ENCODE results near the gene C12orf57. TPM values are rescaled to one million over a fixed set of nuclear protein-coding genes. Genes with fewer than 3 reads are reported as not detected.

The C12orf57 gene
- total RNA-seq, 1 experiment from 2014 or later, result 158 TPM

DNA sequence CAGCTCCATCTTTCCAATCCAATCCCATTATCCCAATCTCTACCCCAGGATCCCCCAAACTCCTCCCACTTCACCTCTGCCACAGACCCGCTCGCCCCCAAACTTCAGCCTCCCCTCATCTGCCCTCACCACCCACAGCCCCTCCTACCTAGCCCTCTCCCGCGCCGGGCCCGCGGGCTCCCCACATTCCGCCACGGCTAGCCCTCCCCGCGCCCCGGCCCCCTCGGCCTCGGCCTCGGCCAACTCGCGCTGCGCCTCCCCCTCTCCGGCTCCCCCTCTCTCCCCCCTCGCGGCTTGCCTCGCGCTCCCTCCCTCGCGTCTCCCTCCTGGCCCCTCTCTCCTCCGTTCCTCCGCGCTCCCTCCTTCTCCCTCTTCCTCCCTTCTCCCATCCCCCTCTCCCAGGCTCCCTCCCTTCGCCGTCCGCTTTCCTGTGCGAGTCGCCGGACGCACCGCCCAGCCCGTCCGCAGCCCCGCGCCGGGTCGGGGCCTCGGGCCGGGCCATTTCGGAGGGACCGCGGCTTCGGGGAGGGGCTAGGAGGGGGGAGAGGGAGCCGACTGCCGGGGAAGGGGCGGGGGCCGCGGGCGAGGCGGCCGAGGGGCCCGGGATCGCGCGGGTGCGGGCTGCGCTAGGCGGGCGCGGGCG, 16.3 kb upstream of the C12orf57 start, which contains the start of gene ATN1 (continued):
- TF ChIP-seq TCF7 (CRISPR knock-in tag; IDR thresholded peaks at IDR 0.05; ENCODE audit: low read depth) (0 out of 2 replicates have a peak, but pooled peaks have one; percentile 27), MXD4 (CRISPR knock-in tag; IDR thresholded peaks at IDR 0.05; ENCODE audit: borderline replicate concordance) (no peak), KAT7 (CRISPR knock-in tag; IDR thresholded peaks at IDR 0.05; ENCODE audit: borderline replicate concordance) (peak; percentile 98; the same call in 1 of the 2 replicates), NFE2L1 (CRISPR knock-in tag; IDR thresholded peaks at IDR 0.05) (peak; percentile 73; the same call in 1 of the 2 replicates), ETV6 (CRISPR knock-in tag; IDR thresholded peaks at IDR 0.05) (no peak), SP1 (CRISPR knock-in tag; conservative IDR thresholded peaks at IDR 0.05) (peak; percentile 61; the same call in 1 of the 2 replicates), GRHL2 (CRISPR knock-in tag; IDR thresholded peaks at IDR 0.05; ENCODE audit: insufficient replicate concordance, severe bottlenecking) (no peak), ESRRA (CRISPR knock-in tag; IDR thresholded peaks at IDR 0.05; ENCODE audit: borderline replicate concordance) (no peak), FOXP1 (CRISPR knock-in tag; IDR thresholded peaks at IDR 0.05; ENCODE audit: borderline replicate concordance) (peak; percentile 31; the same call in 1 of the 2 replicates), IRF2 (CRISPR knock-in tag; IDR thresholded peaks at IDR 0.05; ENCODE audit: borderline replicate concordance, low read depth) (no peak)
- TF ChIP-seq, protein P1, sequence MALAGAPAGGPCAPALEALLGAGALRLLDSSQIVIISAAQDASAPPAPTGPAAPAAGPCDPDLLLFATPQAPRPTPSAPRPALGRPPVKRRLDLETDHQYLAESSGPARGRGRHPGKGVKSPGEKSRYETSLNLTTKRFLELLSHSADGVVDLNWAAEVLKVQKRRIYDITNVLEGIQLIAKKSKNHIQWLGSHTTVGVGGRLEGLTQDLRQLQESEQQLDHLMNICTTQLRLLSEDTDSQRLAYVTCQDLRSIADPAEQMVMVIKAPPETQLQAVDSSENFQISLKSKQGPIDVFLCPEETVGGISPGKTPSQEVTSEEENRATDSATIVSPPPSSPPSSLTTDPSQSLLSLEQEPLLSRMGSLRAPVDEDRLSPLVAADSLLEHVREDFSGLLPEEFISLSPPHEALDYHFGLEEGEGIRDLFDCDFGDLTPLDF (CRISPR knock-in tag; IDR thresholded peaks at IDR 0.05), result no peak
- TF ChIP-seq, protein P2, sequence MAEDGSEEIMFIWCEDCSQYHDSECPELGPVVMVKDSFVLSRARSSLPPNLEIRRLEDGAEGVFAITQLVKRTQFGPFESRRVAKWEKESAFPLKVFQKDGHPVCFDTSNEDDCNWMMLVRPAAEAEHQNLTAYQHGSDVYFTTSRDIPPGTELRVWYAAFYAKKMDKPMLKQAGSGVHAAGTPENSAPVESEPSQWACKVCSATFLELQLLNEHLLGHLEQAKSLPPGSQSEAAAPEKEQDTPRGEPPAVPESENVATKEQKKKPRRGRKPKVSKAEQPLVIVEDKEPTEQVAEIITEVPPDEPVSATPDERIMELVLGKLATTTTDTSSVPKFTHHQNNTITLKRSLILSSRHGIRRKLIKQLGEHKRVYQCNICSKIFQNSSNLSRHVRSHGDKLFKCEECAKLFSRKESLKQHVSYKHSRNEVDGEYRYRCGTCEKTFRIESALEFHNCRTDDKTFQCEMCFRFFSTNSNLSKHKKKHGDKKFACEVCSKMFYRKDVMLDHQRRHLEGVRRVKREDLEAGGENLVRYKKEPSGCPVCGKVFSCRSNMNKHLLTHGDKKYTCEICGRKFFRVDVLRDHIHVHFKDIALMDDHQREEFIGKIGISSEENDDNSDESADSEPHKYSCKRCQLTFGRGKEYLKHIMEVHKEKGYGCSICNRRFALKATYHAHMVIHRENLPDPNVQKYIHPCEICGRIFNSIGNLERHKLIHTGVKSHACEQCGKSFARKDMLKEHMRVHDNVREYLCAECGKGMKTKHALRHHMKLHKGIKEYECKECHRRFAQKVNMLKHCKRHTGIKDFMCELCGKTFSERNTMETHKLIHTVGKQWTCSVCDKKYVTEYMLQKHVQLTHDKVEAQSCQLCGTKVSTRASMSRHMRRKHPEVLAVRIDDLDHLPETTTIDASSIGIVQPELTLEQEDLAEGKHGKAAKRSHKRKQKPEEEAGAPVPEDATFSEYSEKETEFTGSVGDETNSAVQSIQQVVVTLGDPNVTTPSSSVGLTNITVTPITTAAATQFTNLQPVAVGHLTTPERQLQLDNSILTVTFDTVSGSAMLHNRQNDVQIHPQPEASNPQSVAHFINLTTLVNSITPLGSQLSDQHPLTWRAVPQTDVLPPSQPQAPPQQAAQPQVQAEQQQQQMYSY (CRISPR knock-in tag; IDR thresholded peaks at IDR 0.05), result peak; percentile 79
- TF ChIP-seq, protein P3, sequence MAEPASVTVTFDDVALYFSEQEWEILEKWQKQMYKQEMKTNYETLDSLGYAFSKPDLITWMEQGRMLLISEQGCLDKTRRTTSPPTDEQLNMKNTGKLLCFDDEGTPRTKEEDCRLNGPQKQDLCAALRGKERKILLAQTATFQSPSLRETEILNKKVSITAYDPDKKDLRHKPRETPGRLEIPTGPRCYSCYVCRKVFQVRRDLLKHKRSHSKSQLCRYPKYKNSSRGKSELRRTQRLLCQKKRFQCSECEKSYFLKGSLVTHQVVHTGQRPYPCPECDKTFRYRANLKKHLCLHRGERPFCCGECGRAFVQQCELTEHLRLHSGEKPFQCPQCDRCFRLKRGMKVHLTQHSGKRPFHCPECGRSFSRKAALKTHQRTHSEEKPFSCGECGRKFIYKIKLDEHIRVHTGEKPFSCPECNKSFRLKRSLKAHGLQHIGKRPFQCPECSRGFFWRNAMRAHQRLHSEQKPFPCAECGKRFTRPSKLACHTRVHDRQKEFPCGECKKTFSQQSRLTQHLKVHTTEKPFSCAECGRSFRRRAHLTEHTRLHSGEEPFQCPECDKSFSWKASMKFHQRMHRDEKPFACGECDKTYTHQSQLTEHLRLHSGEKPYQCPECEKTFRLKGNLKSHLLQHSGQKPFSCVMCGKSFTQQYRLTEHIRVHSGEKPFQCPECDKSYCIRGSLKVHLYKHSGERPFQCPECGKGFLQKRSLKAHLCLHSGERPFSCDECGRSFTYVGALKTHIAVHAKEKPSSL (CRISPR knock-in tag; conservative IDR thresholded peaks at IDR 0.05), result no peak
- TF ChIP-seq, protein P4, sequence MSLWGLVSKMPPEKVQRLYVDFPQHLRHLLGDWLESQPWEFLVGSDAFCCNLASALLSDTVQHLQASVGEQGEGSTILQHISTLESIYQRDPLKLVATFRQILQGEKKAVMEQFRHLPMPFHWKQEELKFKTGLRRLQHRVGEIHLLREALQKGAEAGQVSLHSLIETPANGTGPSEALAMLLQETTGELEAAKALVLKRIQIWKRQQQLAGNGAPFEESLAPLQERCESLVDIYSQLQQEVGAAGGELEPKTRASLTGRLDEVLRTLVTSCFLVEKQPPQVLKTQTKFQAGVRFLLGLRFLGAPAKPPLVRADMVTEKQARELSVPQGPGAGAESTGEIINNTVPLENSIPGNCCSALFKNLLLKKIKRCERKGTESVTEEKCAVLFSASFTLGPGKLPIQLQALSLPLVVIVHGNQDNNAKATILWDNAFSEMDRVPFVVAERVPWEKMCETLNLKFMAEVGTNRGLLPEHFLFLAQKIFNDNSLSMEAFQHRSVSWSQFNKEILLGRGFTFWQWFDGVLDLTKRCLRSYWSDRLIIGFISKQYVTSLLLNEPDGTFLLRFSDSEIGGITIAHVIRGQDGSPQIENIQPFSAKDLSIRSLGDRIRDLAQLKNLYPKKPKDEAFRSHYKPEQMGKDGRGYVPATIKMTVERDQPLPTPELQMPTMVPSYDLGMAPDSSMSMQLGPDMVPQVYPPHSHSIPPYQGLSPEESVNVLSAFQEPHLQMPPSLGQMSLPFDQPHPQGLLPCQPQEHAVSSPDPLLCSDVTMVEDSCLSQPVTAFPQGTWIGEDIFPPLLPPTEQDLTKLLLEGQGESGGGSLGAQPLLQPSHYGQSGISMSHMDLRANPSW (CRISPR knock-in tag; conservative IDR thresholded peaks at IDR 0.05; ENCODE audit: low read depth), result no peak
- TF ChIP-seq, protein P5, sequence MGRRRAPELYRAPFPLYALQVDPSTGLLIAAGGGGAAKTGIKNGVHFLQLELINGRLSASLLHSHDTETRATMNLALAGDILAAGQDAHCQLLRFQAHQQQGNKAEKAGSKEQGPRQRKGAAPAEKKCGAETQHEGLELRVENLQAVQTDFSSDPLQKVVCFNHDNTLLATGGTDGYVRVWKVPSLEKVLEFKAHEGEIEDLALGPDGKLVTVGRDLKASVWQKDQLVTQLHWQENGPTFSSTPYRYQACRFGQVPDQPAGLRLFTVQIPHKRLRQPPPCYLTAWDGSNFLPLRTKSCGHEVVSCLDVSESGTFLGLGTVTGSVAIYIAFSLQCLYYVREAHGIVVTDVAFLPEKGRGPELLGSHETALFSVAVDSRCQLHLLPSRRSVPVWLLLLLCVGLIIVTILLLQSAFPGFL (CRISPR knock-in tag; IDR thresholded peaks at IDR 0.05; ENCODE audit: borderline replicate concordance), result no peak
- TF ChIP-seq, protein P6, sequence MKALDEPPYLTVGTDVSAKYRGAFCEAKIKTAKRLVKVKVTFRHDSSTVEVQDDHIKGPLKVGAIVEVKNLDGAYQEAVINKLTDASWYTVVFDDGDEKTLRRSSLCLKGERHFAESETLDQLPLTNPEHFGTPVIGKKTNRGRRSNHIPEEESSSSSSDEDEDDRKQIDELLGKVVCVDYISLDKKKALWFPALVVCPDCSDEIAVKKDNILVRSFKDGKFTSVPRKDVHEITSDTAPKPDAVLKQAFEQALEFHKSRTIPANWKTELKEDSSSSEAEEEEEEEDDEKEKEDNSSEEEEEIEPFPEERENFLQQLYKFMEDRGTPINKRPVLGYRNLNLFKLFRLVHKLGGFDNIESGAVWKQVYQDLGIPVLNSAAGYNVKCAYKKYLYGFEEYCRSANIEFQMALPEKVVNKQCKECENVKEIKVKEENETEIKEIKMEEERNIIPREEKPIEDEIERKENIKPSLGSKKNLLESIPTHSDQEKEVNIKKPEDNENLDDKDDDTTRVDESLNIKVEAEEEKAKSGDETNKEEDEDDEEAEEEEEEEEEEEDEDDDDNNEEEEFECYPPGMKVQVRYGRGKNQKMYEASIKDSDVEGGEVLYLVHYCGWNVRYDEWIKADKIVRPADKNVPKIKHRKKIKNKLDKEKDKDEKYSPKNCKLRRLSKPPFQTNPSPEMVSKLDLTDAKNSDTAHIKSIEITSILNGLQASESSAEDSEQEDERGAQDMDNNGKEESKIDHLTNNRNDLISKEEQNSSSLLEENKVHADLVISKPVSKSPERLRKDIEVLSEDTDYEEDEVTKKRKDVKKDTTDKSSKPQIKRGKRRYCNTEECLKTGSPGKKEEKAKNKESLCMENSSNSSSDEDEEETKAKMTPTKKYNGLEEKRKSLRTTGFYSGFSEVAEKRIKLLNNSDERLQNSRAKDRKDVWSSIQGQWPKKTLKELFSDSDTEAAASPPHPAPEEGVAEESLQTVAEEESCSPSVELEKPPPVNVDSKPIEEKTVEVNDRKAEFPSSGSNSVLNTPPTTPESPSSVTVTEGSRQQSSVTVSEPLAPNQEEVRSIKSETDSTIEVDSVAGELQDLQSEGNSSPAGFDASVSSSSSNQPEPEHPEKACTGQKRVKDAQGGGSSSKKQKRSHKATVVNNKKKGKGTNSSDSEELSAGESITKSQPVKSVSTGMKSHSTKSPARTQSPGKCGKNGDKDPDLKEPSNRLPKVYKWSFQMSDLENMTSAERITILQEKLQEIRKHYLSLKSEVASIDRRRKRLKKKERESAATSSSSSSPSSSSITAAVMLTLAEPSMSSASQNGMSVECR (CRISPR knock-in tag; IDR thresholded peaks at IDR 0.05; ENCODE audit: borderline replicate concordance), result peak; percentile 34; the same call in 1 of the 2 replicates
- TF ChIP-seq, protein P7, sequence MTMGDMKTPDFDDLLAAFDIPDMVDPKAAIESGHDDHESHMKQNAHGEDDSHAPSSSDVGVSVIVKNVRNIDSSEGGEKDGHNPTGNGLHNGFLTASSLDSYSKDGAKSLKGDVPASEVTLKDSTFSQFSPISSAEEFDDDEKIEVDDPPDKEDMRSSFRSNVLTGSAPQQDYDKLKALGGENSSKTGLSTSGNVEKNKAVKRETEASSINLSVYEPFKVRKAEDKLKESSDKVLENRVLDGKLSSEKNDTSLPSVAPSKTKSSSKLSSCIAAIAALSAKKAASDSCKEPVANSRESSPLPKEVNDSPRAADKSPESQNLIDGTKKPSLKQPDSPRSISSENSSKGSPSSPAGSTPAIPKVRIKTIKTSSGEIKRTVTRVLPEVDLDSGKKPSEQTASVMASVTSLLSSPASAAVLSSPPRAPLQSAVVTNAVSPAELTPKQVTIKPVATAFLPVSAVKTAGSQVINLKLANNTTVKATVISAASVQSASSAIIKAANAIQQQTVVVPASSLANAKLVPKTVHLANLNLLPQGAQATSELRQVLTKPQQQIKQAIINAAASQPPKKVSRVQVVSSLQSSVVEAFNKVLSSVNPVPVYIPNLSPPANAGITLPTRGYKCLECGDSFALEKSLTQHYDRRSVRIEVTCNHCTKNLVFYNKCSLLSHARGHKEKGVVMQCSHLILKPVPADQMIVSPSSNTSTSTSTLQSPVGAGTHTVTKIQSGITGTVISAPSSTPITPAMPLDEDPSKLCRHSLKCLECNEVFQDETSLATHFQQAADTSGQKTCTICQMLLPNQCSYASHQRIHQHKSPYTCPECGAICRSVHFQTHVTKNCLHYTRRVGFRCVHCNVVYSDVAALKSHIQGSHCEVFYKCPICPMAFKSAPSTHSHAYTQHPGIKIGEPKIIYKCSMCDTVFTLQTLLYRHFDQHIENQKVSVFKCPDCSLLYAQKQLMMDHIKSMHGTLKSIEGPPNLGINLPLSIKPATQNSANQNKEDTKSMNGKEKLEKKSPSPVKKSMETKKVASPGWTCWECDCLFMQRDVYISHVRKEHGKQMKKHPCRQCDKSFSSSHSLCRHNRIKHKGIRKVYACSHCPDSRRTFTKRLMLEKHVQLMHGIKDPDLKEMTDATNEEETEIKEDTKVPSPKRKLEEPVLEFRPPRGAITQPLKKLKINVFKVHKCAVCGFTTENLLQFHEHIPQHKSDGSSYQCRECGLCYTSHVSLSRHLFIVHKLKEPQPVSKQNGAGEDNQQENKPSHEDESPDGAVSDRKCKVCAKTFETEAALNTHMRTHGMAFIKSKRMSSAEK (CRISPR knock-in tag; IDR thresholded peaks at IDR 0.05; ENCODE audit: borderline replicate concordance), result no peak
